ENCODE measurements around the gene GPC6.

GPC6 gene

DNA sequence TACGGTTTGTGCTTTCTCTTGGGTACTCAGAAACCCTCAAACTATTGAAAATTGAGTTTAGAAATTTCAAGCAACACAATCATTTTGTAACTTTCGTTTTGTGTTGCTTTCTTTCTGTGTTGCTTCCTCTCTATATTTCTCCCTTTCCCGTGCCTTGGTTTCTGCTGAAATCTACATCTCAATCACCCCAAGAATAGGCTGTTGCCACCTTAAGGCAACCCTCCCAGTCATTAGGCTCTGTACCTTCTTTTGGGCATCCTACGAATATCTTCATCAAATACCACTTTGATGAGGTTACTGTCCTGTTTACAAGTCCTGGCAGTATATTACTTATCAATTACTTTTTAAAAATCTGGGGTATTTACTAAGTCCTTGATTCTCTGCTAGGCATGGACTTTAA is 621.6 kb downstream of the GPC6 start:
- WGBS (ENCODE audit: insufficient coverage, insufficient read length) = no CpG with 5 or more reads among the region's 4 CpGs
- Histone ChIP-seq H3K36me3 (ENCODE audit: control insufficient read depth, insufficient read depth, low read length) (no peaks in the 10 kb centered on the region), H3K27ac (ENCODE audit: low read length) (no peak overlapping the region), H3K4me3 (ENCODE audit: low read length) (no peak overlapping the region), H3K9me3 (ENCODE audit: control insufficient read depth, insufficient read depth, low read length) (no peaks in the 10 kb centered on the region), H3K27me3 (ENCODE audit: control insufficient read depth, insufficient read depth, low read length) (no peaks in the 10 kb centered on the region), H3K4me1 (ENCODE audit: control insufficient read depth, insufficient read depth, low read length) (no peaks in the 10 kb centered on the region)
- no peak for DNase-seq (ENCODE audit: low read depth, low spot score)

DNA sequence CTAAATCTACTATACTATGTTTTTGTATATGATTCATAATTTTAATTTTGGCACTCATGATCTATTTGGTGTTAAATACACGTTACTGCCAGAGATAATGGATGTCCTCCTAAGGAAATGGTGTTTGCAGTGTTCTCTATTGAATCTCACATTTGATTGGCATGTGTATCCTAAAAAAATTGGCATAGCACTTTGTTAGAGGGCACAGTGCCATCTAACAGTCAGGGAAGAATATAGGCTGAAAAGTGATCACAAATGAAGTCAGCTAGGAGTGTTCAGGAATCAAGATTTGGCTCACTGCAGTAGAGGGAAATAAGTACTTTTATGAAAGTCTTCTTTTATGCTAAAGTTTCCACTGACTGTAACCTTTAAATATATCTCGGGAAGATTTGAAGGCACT is 624.6 kb downstream of the GPC6 start:
- no CpG with 5 or more reads among the region's 2 CpGs for WGBS (ENCODE audit: insufficient coverage, insufficient read length)

DNA sequence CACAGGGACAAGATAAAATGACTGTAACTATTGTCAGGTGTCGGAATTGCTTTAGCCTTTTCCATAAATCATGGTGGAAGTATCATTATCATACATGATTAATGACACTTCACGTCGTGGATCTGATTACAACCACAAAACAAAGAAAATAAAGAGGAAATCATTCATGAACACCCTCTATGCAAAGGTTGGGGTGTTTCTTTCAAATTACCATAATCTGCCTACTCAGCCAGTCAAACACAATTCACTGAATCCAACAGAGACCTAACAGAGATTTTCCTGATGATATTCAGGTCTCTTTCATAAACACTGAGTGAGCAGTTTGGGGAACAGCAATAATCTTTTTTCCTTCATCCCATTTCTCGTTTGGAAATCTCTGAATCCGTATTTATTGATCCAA is 627.3 kb downstream of the GPC6 start:
- Histone ChIP-seq H3K4me3 (ENCODE audit: low read length) (no peak overlapping the region), H3K27ac (ENCODE audit: low read length) (no peak overlapping the region), H3K27me3 (ENCODE audit: control insufficient read depth, insufficient read depth, low read length) (no peaks in the 10 kb centered on the region), H3K9me3 (ENCODE audit: control insufficient read depth, insufficient read depth, low read length) (no peaks in the 10 kb centered on the region), H3K4me1 (ENCODE audit: control insufficient read depth, insufficient read depth, low read length) (no peaks in the 10 kb centered on the region), H3K36me3 (ENCODE audit: control insufficient read depth, insufficient read depth, low read length) (no peaks in the 10 kb centered on the region)
- no CpG with 5 or more reads among the region's 5 CpGs for WGBS (ENCODE audit: insufficient coverage, insufficient read length)
- no peak for DNase-seq (ENCODE audit: low read depth, low spot score)

More for the DNA sequence above, 624.6 kb downstream of the GPC6 start:
- no peak for DNase-seq (ENCODE audit: low read depth, low spot score)
- no peak overlapping the region for H3K27ac ChIP-seq (ENCODE audit: low read length)
- H3K27me3 ChIP-seq (ENCODE audit: control insufficient read depth, insufficient read depth, low read length) = no peaks in the 10 kb centered on the region
- H3K4me1 ChIP-seq (ENCODE audit: control insufficient read depth, insufficient read depth, low read length) = no peaks in the 10 kb centered on the region
- no peaks in the 10 kb centered on the region for H3K9me3 ChIP-seq (ENCODE audit: control insufficient read depth, insufficient read depth, low read length)
- no peaks in the 10 kb centered on the region for H3K36me3 ChIP-seq (ENCODE audit: control insufficient read depth, insufficient read depth, low read length)
- H3K4me3 ChIP-seq (ENCODE audit: low read length) = no peak overlapping the region

DNA sequence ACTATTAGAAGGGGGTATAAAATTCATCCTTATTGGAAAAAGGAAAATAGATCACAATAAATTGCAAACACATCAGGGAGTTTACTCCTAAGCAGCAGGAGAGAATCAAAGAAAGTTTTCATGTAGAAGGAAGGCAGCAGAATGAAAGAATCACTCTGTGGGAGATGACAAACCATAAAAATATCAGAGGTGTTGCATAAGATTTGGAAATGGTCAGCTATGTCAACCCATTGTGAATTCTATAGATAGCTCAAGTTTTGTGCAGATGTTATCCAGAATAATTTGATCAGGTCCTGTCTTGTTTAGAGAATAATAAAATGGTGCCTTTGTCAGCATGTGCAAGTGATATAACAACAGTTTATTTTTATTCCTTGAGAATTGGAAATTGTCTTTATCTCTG is 630.5 kb downstream of the GPC6 start:
- Histone ChIP-seq H3K4me3 (ENCODE audit: low read length) (no peak overlapping the region), H3K9me3 (ENCODE audit: control insufficient read depth, insufficient read depth, low read length) (no peaks in the 10 kb centered on the region)

DNA sequence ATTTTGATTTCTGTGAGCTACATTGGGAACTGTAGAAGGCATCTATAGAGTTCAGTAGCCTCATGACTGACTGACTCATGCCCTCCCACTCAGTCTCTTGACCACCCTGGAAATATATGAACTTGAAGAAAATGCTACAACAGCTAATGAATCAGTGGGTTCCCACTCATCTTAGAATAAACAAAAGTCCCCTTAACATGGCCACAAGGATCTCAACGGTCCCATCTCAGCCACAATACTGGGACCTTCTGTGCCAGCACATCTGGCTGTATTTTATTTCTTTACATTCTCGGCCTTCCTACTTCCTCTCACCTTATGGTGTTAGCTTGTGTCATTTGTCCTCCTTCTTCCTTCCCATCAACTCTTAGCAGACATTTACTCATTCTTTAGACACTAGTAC is 633.1 kb downstream of the GPC6 start:
- no peak overlapping the region for H3K4me3 ChIP-seq (ENCODE audit: low read length)
- H3K27me3 ChIP-seq (ENCODE audit: control insufficient read depth, insufficient read depth, low read length) = no peaks in the 10 kb centered on the region
- H3K36me3 ChIP-seq (ENCODE audit: control insufficient read depth, insufficient read depth, low read length) = no peaks in the 10 kb centered on the region
- no peaks in the 10 kb centered on the region for H3K9me3 ChIP-seq (ENCODE audit: control insufficient read depth, insufficient read depth, low read length)
- DNase-seq (ENCODE audit: low read depth, low spot score) = no peak
- WGBS (ENCODE audit: insufficient coverage, insufficient read length) = no CpG with 5 or more reads among the region's 2 CpGs
- no peak overlapping the region for H3K27ac ChIP-seq (ENCODE audit: low read length)
- H3K4me1 ChIP-seq (ENCODE audit: control insufficient read depth, insufficient read depth, low read length) = peaks cover 2% of the 10 kb centered on the region; the same call in 1 of the 2 replicates

More for the DNA sequence above, 630.5 kb downstream of the GPC6 start:
- H3K27ac ChIP-seq (ENCODE audit: low read length) = no peak overlapping the region
- H3K36me3 ChIP-seq (ENCODE audit: control insufficient read depth, insufficient read depth, low read length) = no peaks in the 10 kb centered on the region
- DNase-seq (ENCODE audit: low read depth, low spot score) = no peak
- peaks cover 2% of the 10 kb centered on the region; the same call in 1 of the 2 replicates for H3K4me1 ChIP-seq (ENCODE audit: control insufficient read depth, insufficient read depth, low read length)
- no peaks in the 10 kb centered on the region for H3K27me3 ChIP-seq (ENCODE audit: control insufficient read depth, insufficient read depth, low read length)

DNA sequence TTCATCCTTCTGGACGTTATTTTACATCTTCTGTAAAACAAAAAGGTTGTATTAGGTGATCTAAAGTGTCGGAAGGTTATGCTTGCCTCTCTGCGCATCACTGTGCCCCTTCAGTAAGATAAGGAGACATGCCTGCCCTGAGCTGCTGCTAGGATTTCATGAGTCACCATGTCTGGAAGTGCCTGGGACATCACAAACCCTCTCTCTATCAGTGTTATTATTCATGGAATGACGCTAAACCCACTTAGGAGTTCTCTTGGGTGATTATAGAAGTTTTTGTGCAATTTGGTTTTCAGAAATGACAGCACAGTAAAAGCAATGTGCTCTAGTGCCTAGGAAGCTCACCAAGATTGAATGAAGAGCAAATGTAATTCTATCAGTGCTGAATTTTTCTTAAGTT is 635.2 kb downstream of the GPC6 start:
- Histone ChIP-seq H3K4me1 (ENCODE audit: control insufficient read depth, insufficient read depth, low read length) (peaks cover 2% of the 10 kb centered on the region; the same call in 1 of the 2 replicates), H3K27ac (ENCODE audit: low read length) (no peak overlapping the region), H3K36me3 (ENCODE audit: control insufficient read depth, insufficient read depth, low read length) (no peaks in the 10 kb centered on the region), H3K27me3 (ENCODE audit: control insufficient read depth, insufficient read depth, low read length) (no peaks in the 10 kb centered on the region), H3K9me3 (ENCODE audit: control insufficient read depth, insufficient read depth, low read length) (no peaks in the 10 kb centered on the region), H3K4me3 (ENCODE audit: low read length) (no peak overlapping the region)
- DNase-seq (ENCODE audit: low read depth, low spot score) = no peak
- no CpG with 5 or more reads among the region's 4 CpGs for WGBS (ENCODE audit: insufficient coverage, insufficient read length)

DNA sequence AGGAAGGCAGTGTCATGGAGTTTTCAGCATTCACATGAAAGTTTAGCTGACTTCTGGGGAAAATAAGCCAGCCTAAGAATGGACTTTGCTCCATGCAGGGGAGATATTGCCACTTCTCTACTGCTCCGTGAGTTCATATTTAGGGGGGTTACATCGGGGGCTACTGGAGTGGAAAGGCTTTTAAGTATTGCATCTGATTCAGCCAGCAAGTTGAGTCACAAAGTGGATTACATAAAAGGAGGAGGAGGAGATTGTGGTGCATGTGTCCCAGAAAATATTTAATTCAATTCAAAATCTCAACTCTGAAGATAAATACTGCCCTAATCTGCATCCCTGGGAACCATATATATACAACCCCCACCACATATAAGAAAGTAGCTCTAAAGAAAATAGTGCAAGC is 635.7 kb downstream of the GPC6 start:
- H3K27ac ChIP-seq (ENCODE audit: low read length) = no peak overlapping the region
- no CpG with 5 or more reads among the region's 2 CpGs for WGBS (ENCODE audit: insufficient coverage, insufficient read length)
- no peak overlapping the region for H3K4me3 ChIP-seq (ENCODE audit: low read length)
- no peak for DNase-seq (ENCODE audit: low read depth, low spot score)
- H3K36me3 ChIP-seq (ENCODE audit: control insufficient read depth, insufficient read depth, low read length) = no peaks in the 10 kb centered on the region
- H3K4me1 ChIP-seq (ENCODE audit: control insufficient read depth, insufficient read depth, low read length) = peaks cover 2% of the 10 kb centered on the region; the same call in 1 of the 2 replicates
- H3K27me3 ChIP-seq (ENCODE audit: control insufficient read depth, insufficient read depth, low read length) = no peaks in the 10 kb centered on the region
- H3K9me3 ChIP-seq (ENCODE audit: control insufficient read depth, insufficient read depth, low read length) = no peaks in the 10 kb centered on the region

DNA sequence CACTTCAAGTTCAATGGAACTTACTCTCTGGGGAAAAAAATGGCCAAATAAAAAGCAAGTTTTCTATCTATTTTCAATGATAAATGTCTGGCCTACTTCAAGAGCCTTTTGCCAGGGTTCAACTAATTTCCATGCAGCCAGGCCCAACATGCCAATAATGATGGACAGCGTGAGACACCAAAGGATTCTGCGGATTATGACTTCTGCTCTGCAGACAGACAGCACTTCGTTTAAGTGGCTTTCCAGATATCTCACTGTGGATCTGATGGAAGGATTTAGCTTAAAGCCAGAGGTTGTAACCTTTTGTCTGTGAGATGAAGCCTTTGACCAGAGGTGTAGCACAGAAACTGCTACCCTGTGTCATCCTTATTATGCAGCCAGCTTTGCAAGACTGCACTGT is 638.6 kb downstream of the GPC6 start:
- no peak overlapping the region for H3K4me3 ChIP-seq (ENCODE audit: low read length)
- H3K9me3 ChIP-seq (ENCODE audit: control insufficient read depth, insufficient read depth, low read length) = no peaks in the 10 kb centered on the region
- no peak for DNase-seq (ENCODE audit: low read depth, low spot score)
- no peak overlapping the region for H3K27ac ChIP-seq (ENCODE audit: low read length)
- H3K36me3 ChIP-seq (ENCODE audit: control insufficient read depth, insufficient read depth, low read length) = no peaks in the 10 kb centered on the region
- no CpG with 5 or more reads among the region's 3 CpGs for WGBS (ENCODE audit: insufficient coverage, insufficient read length)
- H3K4me1 ChIP-seq (ENCODE audit: control insufficient read depth, insufficient read depth, low read length) = peaks cover 2% of the 10 kb centered on the region; the same call in 1 of the 2 replicates
- H3K27me3 ChIP-seq (ENCODE audit: control insufficient read depth, insufficient read depth, low read length) = no peaks in the 10 kb centered on the region

DNA sequence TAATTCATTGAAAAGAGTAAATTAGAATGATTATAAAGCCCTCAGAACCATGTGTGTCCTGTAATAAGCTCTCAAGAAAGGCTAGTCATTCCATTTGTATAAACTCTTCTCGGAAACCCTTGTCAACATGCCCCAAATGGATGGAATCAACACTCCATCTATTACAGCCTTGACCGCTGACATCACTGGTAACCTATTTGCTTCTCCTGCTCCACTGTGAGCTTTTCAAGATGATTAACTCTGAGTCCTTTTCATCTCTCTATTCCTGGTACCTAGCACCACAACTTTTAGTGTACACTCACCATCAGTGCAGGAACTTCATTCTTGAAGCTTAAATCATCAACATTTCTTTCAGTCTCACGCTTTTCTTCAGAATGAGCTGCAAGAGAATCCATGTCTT is 640.9 kb downstream of the GPC6 start:
- Histone ChIP-seq H3K36me3 (ENCODE audit: control insufficient read depth, insufficient read depth, low read length) (no peaks in the 10 kb centered on the region), H3K4me1 (ENCODE audit: control insufficient read depth, insufficient read depth, low read length) (no peaks in the 10 kb centered on the region), H3K4me3 (ENCODE audit: low read length) (no peak overlapping the region), H3K27me3 (ENCODE audit: control insufficient read depth, insufficient read depth, low read length) (no peaks in the 10 kb centered on the region), H3K9me3 (ENCODE audit: control insufficient read depth, insufficient read depth, low read length) (no peaks in the 10 kb centered on the region), H3K27ac (ENCODE audit: low read length) (no peak overlapping the region)
- no CpG with 5 or more reads among the region's 3 CpGs for WGBS (ENCODE audit: insufficient coverage, insufficient read length)
- DNase-seq (ENCODE audit: low read depth, low spot score) = no peak

DNA sequence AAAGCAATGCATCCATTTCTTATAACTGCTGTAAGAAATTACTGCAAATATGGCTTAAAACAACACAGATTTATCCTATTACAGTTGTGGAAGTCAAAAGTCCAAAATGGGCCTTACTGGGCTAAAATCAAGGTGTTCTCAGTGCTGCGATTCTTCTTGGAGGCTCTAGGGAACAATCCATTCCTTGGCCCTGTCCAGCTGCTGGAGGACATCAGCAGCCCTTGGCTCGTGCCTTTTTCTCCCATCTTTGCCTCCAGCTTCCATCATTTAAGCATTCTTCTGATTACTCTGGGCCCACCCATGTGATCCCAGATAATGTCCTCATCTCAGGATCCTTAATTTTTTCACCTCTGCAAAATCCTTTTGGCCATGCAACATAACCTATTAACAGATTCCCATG is 645.8 kb downstream of the GPC6 start:
- Histone ChIP-seq H3K4me1 (ENCODE audit: control insufficient read depth, insufficient read depth, low read length) (no peaks in the 10 kb centered on the region), H3K9me3 (ENCODE audit: control insufficient read depth, insufficient read depth, low read length) (no peaks in the 10 kb centered on the region), H3K27ac (ENCODE audit: low read length) (no peak overlapping the region), H3K27me3 (ENCODE audit: control insufficient read depth, insufficient read depth, low read length) (no peaks in the 10 kb centered on the region), H3K36me3 (ENCODE audit: control insufficient read depth, insufficient read depth, low read length) (no peaks in the 10 kb centered on the region), H3K4me3 (ENCODE audit: low read length) (no peak overlapping the region)
- WGBS (ENCODE audit: insufficient coverage, insufficient read length) = no CpG with 5 or more reads among the region's 2 CpGs
- no peak for DNase-seq (ENCODE audit: low read depth, low spot score)

DNA sequence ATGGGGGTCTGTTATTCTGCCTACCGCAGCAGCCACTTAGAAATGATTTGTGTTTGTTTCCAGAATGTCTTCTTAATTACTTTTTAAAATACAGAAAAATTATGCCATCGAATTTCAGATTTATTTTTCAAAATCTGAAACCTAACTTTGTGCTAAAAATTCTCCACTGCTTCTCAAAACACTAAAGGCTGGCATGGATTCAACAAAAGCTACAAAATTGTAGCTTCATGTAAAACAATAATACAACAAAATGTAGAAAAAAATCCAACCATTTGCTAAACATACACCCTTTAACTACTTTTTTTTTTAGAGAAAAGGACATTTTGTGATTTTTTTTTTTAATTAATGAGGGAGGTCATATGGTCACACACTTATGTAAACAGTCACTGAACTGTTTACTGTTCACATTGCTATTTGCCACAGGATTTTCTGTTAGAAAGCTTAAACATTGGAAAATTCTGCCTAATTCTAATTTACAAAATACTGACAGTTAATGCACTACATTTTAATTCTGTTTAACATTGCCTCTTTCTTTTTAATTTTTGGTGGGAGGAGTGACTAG is 646.3 kb downstream of the GPC6 start:
- WGBS (ENCODE audit: insufficient coverage, insufficient read length) = no CpG with 5 or more reads among the region's 2 CpGs

More for the DNA sequence above, 646.3 kb downstream of the GPC6 start:
- no peaks in the 10 kb centered on the region for H3K9me3 ChIP-seq (ENCODE audit: control insufficient read depth, insufficient read depth, low read length)
- DNase-seq (ENCODE audit: low read depth, low spot score) = no peak
- H3K27ac ChIP-seq (ENCODE audit: low read length) = no peak overlapping the region
- no peaks in the 10 kb centered on the region for H3K4me1 ChIP-seq (ENCODE audit: control insufficient read depth, insufficient read depth, low read length)
- H3K27me3 ChIP-seq (ENCODE audit: control insufficient read depth, insufficient read depth, low read length) = no peaks in the 10 kb centered on the region
- no peak overlapping the region for H3K4me3 ChIP-seq (ENCODE audit: low read length)
- H3K36me3 ChIP-seq (ENCODE audit: control insufficient read depth, insufficient read depth, low read length) = no peaks in the 10 kb centered on the region

Data from iPS DF 6.9 (cell line).